ENCODE results near the gene CTDSPL. TPM values are rescaled to one million over a fixed set of nuclear protein-coding genes. Genes with fewer than 3 reads are reported as not detected.

The CTDSPL gene
- total RNA-seq, 2 experiments from 2014 or later = 1.3 to 2.1 TPM

DNA sequence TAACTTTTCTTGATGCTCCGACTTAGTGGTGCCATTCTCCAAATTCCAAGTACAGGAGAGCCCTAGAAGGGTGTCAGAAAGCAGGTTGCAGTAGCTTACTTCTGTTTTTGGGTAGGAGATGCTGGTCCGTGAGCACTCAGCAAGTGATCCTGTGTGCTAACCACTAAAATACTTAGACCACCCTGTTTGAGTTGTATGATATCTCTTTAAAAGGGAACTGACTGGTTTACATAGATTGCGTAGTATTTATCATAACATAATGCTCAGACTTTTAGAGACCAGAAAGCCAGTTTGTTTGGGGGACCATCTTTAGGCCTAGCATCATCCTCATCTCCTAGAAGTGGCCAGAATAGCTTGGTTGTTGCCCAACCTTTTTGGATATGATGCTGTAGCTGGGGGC is 26.7 kb downstream of the CTDSPL start:
- H3K4me1 Mint-ChIP-seq = no peaks in the 10 kb centered on the region
- DNase-seq (no peak), ATAC-seq (ENCODE audit: low read depth) (no peak)
- H3K27me3 Mint-ChIP-seq = peaks cover 21% of the 10 kb centered on the region
- H3K36me3 Mint-ChIP-seq = no peaks in the 10 kb centered on the region
- POLR2A ChIA-PET = no interaction called here
- H3K4me3 Mint-ChIP-seq = no peak overlapping the region
- H3K9me3 Mint-ChIP-seq = no peaks in the 10 kb centered on the region
- no peak overlapping the region for H3K27ac Mint-ChIP-seq

DNA sequence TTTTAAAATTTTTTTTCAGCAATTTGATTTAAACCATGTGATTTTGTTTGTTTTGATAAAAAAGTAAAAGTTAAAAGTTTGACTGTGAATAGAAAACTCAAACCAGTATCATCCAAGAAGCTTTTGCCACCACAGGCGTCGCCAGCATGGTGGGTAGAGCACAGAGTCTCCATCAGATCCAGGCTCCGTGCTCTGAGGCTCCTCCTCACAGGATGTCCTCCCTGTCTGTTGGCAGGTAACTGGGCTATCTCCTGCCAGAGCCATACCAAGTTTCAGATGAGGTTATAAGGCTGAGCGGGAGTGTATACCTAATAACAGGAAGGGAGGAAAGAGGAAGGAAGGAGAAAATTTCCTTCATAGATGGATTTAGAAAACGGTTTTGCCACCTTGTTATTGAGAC is 28.8 kb downstream of the CTDSPL start:
- no peaks in the 10 kb centered on the region for H3K9me3 Mint-ChIP-seq
- peaks cover 11% of the 10 kb centered on the region for H3K27me3 Mint-ChIP-seq
- no peak overlapping the region for H3K27ac Mint-ChIP-seq
- POLR2A ChIA-PET = no interaction called here
- no peak overlapping the region for H3K4me3 Mint-ChIP-seq
- no peak for ATAC-seq (ENCODE audit: low read depth)
- no peak for DNase-seq
- H3K36me3 Mint-ChIP-seq = no peaks in the 10 kb centered on the region
- H3K4me1 Mint-ChIP-seq = no peaks in the 10 kb centered on the region

DNA sequence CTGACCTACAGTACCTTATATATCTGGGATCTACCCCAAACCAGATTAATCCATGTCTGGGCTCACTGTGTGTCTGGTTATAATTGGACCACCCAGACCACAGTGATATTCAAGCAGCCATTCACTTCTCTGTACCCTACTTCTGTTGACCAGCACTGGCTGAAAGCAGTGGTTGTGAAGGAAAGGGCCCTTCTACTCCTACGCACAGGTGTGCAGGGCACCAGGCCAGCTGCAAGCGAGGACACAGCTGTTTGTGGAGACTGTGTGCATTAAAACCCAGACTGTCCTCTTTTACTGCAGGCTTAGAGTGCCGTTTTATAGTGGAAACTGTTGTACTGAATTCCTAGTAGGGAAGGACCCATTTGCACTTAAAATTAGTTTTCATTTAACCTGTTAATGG is 29.5 kb downstream of the CTDSPL start:
- POLR2A ChIA-PET = no interaction called here
- ATAC-seq (ENCODE audit: low read depth) = no peak
- H3K4me1 Mint-ChIP-seq = no peaks in the 10 kb centered on the region
- H3K27me3 Mint-ChIP-seq = peaks cover 6% of the 10 kb centered on the region
- DNase-seq = no peak
- H3K36me3 Mint-ChIP-seq = no peaks in the 10 kb centered on the region
- no peak overlapping the region for H3K4me3 Mint-ChIP-seq
- no peak overlapping the region for H3K27ac Mint-ChIP-seq
- no peaks in the 10 kb centered on the region for H3K9me3 Mint-ChIP-seq

- ATAC-seq (ENCODE audit: low read depth) (no peak), DNase-seq (no peak)
- H3K4me3 Mint-ChIP-seq = no peak overlapping the region
- no peak overlapping the region for H3K27ac Mint-ChIP-seq
- no peaks in the 10 kb centered on the region for H3K9me3 Mint-ChIP-seq
- H3K36me3 Mint-ChIP-seq = no peaks in the 10 kb centered on the region
- no peaks in the 10 kb centered on the region for H3K4me1 Mint-ChIP-seq
- peaks cover 4% of the 10 kb centered on the region for H3K27me3 Mint-ChIP-seq
- POLR2A ChIA-PET = no interaction called here
These were observed 31.4 kb downstream of the CTDSPL start for GRCh38 chr3:37892927-37893600.

DNA sequence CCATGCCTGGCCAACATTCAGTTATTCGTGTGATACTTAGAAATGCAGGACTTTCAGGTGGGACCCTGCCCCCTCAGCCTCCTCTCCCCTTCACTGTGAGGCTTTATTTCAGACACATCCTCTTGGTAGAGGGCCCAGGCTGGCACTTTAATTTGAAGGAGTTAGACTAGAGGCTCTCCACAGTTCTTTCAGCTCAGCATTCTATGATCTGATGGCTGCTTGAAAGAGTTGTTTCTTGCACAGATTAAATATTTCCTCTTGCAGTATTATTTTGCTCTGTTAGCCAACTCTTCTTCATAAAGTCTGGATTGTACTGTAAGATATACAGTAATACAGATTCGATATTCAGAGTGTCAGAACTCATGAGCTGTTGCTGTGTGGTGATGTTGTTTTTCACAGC is 35.1 kb downstream of the CTDSPL start:
- Mint-ChIP-seq H3K36me3 (peaks cover 2% of the 10 kb centered on the region), H3K9me3 (peaks cover 1% of the 10 kb centered on the region), H3K27ac (no peak overlapping the region), H3K4me1 (peaks cover 13% of the 10 kb centered on the region), H3K4me3 (no peak overlapping the region), H3K27me3 (peaks cover 10% of the 10 kb centered on the region)
- POLR2A ChIA-PET = no interaction called here
- DNase-seq (no peak), ATAC-seq (ENCODE audit: low read depth) (no peak)

- no peak overlapping the region for H3K4me3 Mint-ChIP-seq
These were observed 36.1 kb downstream of the CTDSPL start for GRCh38 chr3:37897763-37898162.

GRCh38 chr3:37898424-37898823 is 36.7 kb downstream of the CTDSPL start:
- peaks cover 11% of the 10 kb centered on the region for H3K27me3 Mint-ChIP-seq
- no peak for ATAC-seq (ENCODE audit: low read depth)
- H3K4me1 Mint-ChIP-seq = peaks cover 28% of the 10 kb centered on the region
- POLR2A ChIA-PET = no interaction called here
- H3K4me3 Mint-ChIP-seq = no peak overlapping the region
- no peak for DNase-seq
- no peak overlapping the region for H3K27ac Mint-ChIP-seq
- peaks cover 4% of the 10 kb centered on the region for H3K36me3 Mint-ChIP-seq
- peaks cover 1% of the 10 kb centered on the region for H3K9me3 Mint-ChIP-seq

More at GRCh38 chr3:37897763-37898162, 36.1 kb downstream of the CTDSPL start:
- Mint-ChIP-seq H3K27me3 (peaks cover 11% of the 10 kb centered on the region), H3K9me3 (peaks cover 1% of the 10 kb centered on the region), H3K36me3 (peaks cover 2% of the 10 kb centered on the region), H3K27ac (no peak overlapping the region), H3K4me1 (peaks cover 21% of the 10 kb centered on the region)
- no peak for DNase-seq
- ATAC-seq (ENCODE audit: low read depth) = no peak
- POLR2A ChIA-PET = no interaction called here

DNA sequence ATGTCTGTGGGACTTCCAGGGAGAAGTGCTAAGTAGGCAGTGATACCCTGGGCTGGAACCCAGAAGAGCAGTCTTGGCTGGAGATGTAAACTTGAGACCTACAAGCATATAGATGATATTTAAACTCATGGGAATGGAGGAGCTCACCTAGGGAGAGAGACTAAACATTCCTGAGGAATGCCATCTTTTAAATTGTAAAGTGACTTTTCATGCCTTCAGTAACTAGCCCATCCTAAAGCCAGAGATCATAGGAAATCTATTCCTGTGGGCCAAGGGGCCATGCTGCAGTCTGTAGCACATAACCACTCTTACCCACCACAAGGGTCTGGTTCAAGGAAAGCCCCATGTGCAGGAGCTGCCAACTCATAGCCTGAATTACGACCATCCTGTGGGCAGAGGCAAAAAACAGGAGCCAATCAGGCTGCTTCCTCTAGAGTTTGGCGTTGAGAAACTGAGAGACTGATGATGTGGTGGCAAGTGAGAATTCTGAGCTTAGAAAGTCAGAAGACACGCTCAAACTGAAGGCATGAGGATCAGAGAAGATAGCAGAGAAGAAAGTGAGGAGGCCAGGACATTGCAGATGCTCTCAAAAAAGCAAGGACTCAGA is 37.5 kb downstream of the CTDSPL start:
- Mint-ChIP-seq H3K27me3 (peaks cover 14% of the 10 kb centered on the region), H3K4me3 (no peak overlapping the region), H3K27ac (no peak overlapping the region), H3K9me3 (peaks cover 1% of the 10 kb centered on the region), H3K4me1 (peaks cover 35% of the 10 kb centered on the region), H3K36me3 (peaks cover 4% of the 10 kb centered on the region)
- peak; percentile 35 for ATAC-seq (ENCODE audit: low read depth)
- POLR2A ChIA-PET = no interaction called here
- no peak for DNase-seq

GRCh38 chr3:37899711-37900306 is 38.1 kb downstream of the CTDSPL start:
- DNase-seq = no peak
- peaks cover 4% of the 10 kb centered on the region for H3K36me3 Mint-ChIP-seq
- no peak overlapping the region for H3K27ac Mint-ChIP-seq
- no peak for ATAC-seq (ENCODE audit: low read depth)
- H3K9me3 Mint-ChIP-seq = peaks cover 1% of the 10 kb centered on the region
- POLR2A ChIA-PET = no interaction called here
- H3K27me3 Mint-ChIP-seq = peaks cover 14% of the 10 kb centered on the region
- no peak overlapping the region for H3K4me3 Mint-ChIP-seq
- peaks cover 35% of the 10 kb centered on the region for H3K4me1 Mint-ChIP-seq

GRCh38 chr3:37901721-37902120 is 40.0 kb downstream of the CTDSPL start:
- no peak for ATAC-seq (ENCODE audit: low read depth)
- peaks cover 4% of the 10 kb centered on the region for H3K36me3 Mint-ChIP-seq
- POLR2A ChIA-PET = no interaction called here
- no peak for DNase-seq
- H3K27ac Mint-ChIP-seq = no peak overlapping the region
- H3K4me3 Mint-ChIP-seq = no peak overlapping the region
- peaks cover 1% of the 10 kb centered on the region for H3K9me3 Mint-ChIP-seq
- peaks cover 19% of the 10 kb centered on the region for H3K27me3 Mint-ChIP-seq
- peaks cover 45% of the 10 kb centered on the region for H3K4me1 Mint-ChIP-seq

DNA sequence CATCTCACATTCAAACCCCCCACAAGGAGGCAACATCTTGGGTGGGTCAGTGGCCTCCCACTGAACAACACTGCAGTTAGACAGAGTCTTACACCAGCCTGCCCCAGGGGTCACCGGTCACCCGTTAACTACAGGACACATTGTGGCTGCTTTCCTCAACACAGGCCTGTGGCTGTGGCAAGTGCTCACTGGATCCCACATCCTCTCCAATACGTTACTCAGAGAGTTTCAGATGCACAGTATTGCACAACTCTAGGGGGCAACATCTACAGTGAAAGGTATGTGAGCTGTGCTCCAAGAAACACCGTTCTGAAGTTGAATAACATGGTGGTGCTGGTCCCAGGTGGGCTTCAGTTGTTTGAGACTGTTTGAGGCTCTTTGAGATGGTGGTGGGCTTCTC is 41.0 kb downstream of the CTDSPL start:
- POLR2A ChIA-PET = no interaction called here
- peak overlapping the region; percentile 35 for H3K27ac Mint-ChIP-seq
- peak overlapping the region; percentile 62 for H3K4me3 Mint-ChIP-seq
- peaks cover 54% of the 10 kb centered on the region for H3K4me1 Mint-ChIP-seq
- H3K27me3 Mint-ChIP-seq = peaks cover 20% of the 10 kb centered on the region
- peaks cover 1% of the 10 kb centered on the region for H3K9me3 Mint-ChIP-seq
- ATAC-seq (ENCODE audit: low read depth) (peak; percentile 67), DNase-seq (peak; percentile 46)
- peaks cover 4% of the 10 kb centered on the region for H3K36me3 Mint-ChIP-seq

- Mint-ChIP-seq H3K27ac (no peak overlapping the region), H3K9me3 (peaks cover 1% of the 10 kb centered on the region), H3K36me3 (peaks cover 4% of the 10 kb centered on the region), H3K4me1 (peaks cover 60% of the 10 kb centered on the region), H3K27me3 (peaks cover 20% of the 10 kb centered on the region), H3K4me3 (peak overlapping the region; percentile 17)
- ATAC-seq (ENCODE audit: low read depth) (no peak), DNase-seq (no peak)
- POLR2A ChIA-PET = no interaction called here
These were observed 41.6 kb downstream of the CTDSPL start for GRCh38 chr3:37903320-37903719.

GRCh38 chr3:37903734-37904133 is 42.1 kb downstream of the CTDSPL start:
- H3K27me3 Mint-ChIP-seq = peaks cover 22% of the 10 kb centered on the region
- POLR2A ChIA-PET = no interaction called here

DNA sequence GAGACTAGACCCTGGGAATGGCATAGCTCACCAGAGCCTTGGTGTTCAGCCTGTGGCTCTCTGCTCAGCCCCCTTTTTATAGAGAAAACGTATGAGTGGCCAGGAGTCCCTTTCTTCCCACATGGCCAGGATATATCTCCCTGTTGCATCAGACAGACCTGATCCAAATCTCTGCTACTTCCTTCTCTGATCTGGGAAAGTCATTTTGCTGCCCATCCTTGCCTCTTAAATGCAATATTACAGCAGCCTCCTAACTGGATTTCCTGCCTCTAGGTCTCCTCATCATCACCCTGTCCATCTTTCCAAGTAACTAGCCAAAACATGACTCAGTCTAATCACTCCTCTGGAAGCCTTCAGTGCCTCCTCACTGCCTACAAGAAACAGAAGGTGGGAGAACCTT is 42.9 kb downstream of the CTDSPL start:
- peaks cover 4% of the 10 kb centered on the region for H3K36me3 Mint-ChIP-seq
- DNase-seq (no peak), ATAC-seq (ENCODE audit: low read depth) (no peak)
- H3K27ac Mint-ChIP-seq = no peak overlapping the region
- peaks cover 1% of the 10 kb centered on the region for H3K9me3 Mint-ChIP-seq
- H3K4me3 Mint-ChIP-seq = no peak overlapping the region
- POLR2A ChIA-PET = no interaction called here
- H3K27me3 Mint-ChIP-seq = peaks cover 22% of the 10 kb centered on the region
- H3K4me1 Mint-ChIP-seq = peaks cover 59% of the 10 kb centered on the region

More at GRCh38 chr3:37903734-37904133, 42.1 kb downstream of the CTDSPL start:
- Mint-ChIP-seq H3K9me3 (peaks cover 1% of the 10 kb centered on the region), H3K36me3 (peaks cover 4% of the 10 kb centered on the region), H3K27ac (no peak overlapping the region), H3K4me1 (peaks cover 64% of the 10 kb centered on the region), H3K4me3 (no peak overlapping the region)
- ATAC-seq (ENCODE audit: low read depth) = no peak
- DNase-seq = no peak
